NB4 (cell line): ENCODE data around the gene TBL1XR1.

Source experiments
- CTCF ChIP-seq: IDR thresholded peaks from one replicate; pipeline ENCODE4 v1.5.1; 2012; ENCODE audit warnings: low read depth, low read length
- MAX ChIP-seq: IDR thresholded peaks from 2 replicates; pipeline ENCODE4 v1.6.1; 2011; ENCODE audit warnings: low read depth, low read length
- MYC ChIP-seq: IDR thresholded peaks from 2 replicates; pipeline ENCODE4 v1.6.1; 2011; ENCODE audit warnings: low read depth, low read length
- POLR2A ChIP-seq: IDR thresholded peaks from 2 replicates; pipeline ENCODE4 v1.6.1; 2011; ENCODE audit warnings: mild to moderate bottlenecking; ENCODE audit not compliant: insufficient read length; ENCODE audit errors: extremely low read depth

GRCh38 chr3:177124882-177125281 lies 72.4 kb downstream of the TBL1XR1 start:
- no peak for TF ChIP-seq CTCF
- no peak for TF ChIP-seq POLR2A
- no peak for TF ChIP-seq MAX
- TF ChIP-seq MYC, result no peak
